ENCODE measurements around the gene WDR72. TPM values are rescaled to one million over a fixed set of nuclear protein-coding genes. Genes with fewer than 3 reads are reported as not detected.

The WDR72 gene
- total RNA-seq, 2 donors from 2014 or later: 5.4 to 9.2 TPM

DNA sequence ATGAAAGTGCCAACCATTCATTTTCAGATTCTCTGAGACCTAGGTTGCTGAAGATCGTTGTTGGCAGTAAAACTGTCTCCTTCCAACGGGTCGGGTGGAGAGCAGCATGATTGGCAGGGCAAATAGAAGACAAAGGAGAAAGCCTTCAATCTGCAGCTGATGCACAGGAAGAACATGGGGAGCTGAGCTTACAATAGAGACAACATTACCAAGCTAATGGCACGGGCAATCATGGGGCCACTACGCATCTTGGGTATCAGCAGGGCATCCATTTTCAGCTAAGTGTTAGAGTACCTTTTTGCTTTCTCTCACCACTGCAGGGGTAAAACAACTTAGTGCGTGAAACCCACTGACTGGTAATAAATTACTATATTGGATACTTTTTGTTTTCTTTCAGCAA lies 114.8 kb downstream of the WDR72 start:
- intact Hi-C loops (cut with DNase I): no loop called here
- ATAC-seq (no peak), DNase-seq (no peak)
- WGBS, 2 donors: 75% methylated on average over 6 of the region's 6 CpGs
- no peaks in the 10 kb centered on the region for H3K9me3 ChIP-seq
- H3K36me3 ChIP-seq (replicated peaks in 1 of 2; ENCODE audit: insufficient read depth in 1 of 2, low read depth in 2 of 2): no peaks in the 10 kb centered on the region
- no peaks in the 10 kb centered on the region for H3K27me3 ChIP-seq
- H3K27ac ChIP-seq: no peak overlapping the region
- TF ChIP-seq POLR2A (IDR thresholded peaks at IDR 0.05): no peak
- TF ChIP-seq, protein P1, sequence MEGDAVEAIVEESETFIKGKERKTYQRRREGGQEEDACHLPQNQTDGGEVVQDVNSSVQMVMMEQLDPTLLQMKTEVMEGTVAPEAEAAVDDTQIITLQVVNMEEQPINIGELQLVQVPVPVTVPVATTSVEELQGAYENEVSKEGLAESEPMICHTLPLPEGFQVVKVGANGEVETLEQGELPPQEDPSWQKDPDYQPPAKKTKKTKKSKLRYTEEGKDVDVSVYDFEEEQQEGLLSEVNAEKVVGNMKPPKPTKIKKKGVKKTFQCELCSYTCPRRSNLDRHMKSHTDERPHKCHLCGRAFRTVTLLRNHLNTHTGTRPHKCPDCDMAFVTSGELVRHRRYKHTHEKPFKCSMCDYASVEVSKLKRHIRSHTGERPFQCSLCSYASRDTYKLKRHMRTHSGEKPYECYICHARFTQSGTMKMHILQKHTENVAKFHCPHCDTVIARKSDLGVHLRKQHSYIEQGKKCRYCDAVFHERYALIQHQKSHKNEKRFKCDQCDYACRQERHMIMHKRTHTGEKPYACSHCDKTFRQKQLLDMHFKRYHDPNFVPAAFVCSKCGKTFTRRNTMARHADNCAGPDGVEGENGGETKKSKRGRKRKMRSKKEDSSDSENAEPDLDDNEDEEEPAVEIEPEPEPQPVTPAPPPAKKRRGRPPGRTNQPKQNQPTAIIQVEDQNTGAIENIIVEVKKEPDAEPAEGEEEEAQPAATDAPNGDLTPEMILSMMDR (IDR thresholded peaks at IDR 0.05): no peak
- H3K4me3 ChIP-seq: no peak overlapping the region
- H3K4me1 ChIP-seq: no peaks in the 10 kb centered on the region

DNA sequence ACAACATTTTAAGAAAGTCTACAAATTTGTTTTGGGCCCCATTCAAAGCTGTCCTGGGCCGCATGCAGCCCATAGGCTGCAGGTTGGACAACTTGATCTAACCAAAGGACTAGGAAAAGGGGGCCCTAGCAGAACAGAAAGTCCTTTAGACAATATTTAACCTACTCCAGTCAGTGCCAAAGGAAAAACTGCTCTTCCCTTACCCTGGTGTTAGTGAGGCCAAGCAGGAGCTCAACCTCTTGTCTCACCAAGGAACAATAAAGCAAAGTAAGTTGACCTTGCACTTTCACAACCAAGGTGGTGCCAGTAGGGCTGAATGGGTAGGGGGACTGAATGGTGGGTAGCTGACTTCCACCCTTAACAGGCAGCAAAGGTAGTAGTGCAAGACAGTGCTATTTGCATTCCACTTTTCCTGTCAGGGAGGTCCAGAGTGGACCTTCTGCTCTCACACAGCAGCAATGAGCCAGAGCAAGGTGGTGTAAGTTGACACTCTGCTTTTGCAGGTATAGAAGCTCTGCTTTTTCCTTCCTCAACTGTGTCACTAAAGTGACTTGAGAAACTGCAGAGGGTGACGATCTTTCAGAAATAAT lies 124.9 kb downstream of the WDR72 start:
- 77 to 88% methylated on average over 2 of the region's 2 CpGs for WGBS, 2 donors
- intact Hi-C loops (cut with DNase I): no loop called here
- no peak for ATAC-seq
- Histone ChIP-seq H3K4me3 (no peak overlapping the region), H3K9me3 (peaks cover 0 to 10% (median 0%) of the 10 kb centered on the region in 3 donors), H3K4me1 (no peaks in the 10 kb centered on the region), H3K27me3 (no peaks in the 10 kb centered on the region), H3K36me3 (replicated peaks in 1 of 2; ENCODE audit: insufficient read depth in 1 of 2, low read depth in 2 of 2) (no peaks in the 10 kb centered on the region), H3K27ac (no peak overlapping the region)
- TF ChIP-seq POLR2A (IDR thresholded peaks at IDR 0.05): no peak
- TF ChIP-seq, protein P1 (IDR thresholded peaks at IDR 0.05): no peak
- DNase-seq: no peak

DNA sequence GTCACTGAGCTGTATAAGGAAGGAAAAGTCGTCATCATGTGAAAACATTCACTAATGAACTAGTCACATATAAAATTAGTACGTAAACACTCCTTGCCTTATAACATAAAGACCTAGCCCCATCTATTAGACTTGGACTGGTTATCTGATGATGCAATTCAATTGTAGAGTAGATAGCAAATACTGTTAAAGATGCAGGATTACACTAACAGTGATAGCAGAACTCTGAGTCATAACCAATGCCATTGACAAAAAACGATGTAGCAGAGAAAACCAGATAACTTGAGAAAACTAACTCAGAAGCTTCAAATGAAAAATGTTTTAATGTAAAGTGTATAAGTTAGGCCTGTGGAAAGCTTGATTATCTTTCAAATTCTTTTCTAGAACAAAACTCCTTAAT lies 132.2 kb downstream of the WDR72 start:
- no peaks in the 10 kb centered on the region for H3K27me3 ChIP-seq
- 69 to 80% methylated on average over 3 of the region's 3 CpGs for WGBS, 2 donors
- ATAC-seq (no peak), DNase-seq (no peak)
- no peaks in the 10 kb centered on the region for H3K36me3 ChIP-seq (replicated peaks in 1 of 2; ENCODE audit: insufficient read depth in 1 of 2, low read depth in 2 of 2)
- intact Hi-C loops (cut with DNase I): no loop called here
- peaks cover 0 to 5% (median 0%) of the 10 kb centered on the region in 3 donors for H3K9me3 ChIP-seq
- H3K4me1 ChIP-seq: no peaks in the 10 kb centered on the region
- no peak overlapping the region for H3K4me3 ChIP-seq
- no peak overlapping the region for H3K27ac ChIP-seq
- TF ChIP-seq, protein P1 (IDR thresholded peaks at IDR 0.05): no peak
- TF ChIP-seq POLR2A (IDR thresholded peaks at IDR 0.05): no peak

DNA sequence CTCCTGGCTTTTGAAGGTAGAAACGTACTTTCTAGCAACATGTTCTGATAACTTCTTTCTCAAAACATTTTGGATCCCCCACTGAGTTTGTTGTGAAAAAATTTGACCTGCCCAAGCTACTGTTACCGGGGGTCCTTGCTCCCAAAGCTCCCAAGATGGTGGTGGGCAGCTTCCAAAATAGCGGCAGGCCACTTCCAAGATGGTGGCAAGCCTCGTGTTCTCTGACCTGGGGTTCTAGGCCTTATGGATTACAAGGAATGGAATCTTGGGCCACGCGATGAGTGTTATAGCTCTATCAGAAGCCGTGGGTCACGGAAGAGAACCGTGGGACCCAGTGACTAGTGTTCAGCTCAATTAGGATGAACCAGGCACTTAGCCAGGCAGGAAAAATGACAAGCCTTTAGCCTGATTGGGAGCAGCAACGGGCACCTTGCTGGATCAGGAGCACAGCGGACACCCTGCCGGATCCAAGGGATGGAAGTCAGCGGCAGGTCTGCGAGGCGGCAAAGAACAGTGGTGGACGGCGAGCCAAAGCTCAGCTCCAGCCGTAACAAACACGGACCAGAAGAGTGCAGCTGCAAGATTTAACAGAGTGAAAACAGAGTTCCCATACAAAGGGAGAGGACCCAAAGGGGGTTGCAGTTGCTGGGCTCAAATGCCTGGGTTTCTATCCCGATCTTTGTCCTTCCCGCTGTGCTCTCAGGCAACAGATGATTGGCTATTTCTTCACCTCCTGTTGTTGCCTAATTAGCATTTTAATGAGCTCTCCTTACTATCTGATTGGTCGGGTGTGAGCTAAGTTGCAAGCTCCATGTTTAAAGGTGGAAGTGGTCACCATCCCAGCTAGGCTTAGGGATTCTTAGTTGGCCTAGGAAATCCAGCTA lies 133.3 kb downstream of the WDR72 start:
- WGBS, 2 donors: 92% methylated on average over 22 of the region's 22 CpGs

More for the DNA sequence above, 133.3 kb downstream of the WDR72 start:
- Histone ChIP-seq H3K4me1 (no peaks in the 10 kb centered on the region), H3K9me3 (no peaks in the 10 kb centered on the region), H3K27ac (no peak overlapping the region), H3K27me3 (no peaks in the 10 kb centered on the region), H3K4me3 (no peak overlapping the region), H3K36me3 (replicated peaks in 1 of 2; ENCODE audit: insufficient read depth in 1 of 2, low read depth in 2 of 2) (no peaks in the 10 kb centered on the region)
- no peak for TF ChIP-seq POLR2A (IDR thresholded peaks at IDR 0.05)
- TF ChIP-seq, protein P1 (IDR thresholded peaks at IDR 0.05): no peak
- intact Hi-C loops (cut with DNase I): no loop called here
- ATAC-seq (no peak), DNase-seq (no peak)

Data from body of pancreas (tissue), 4 donors.